ENCODE measurements around the gene CHAF1A.

The CHAF1A gene

GRCh38 chr19:4428326-4428975, 26.0 kb downstream of the CHAF1A start:
- no peak for DNase-seq
- Mint-ChIP-seq H3K27ac (peak overlapping the region; percentile 83), H3K4me3 (no peak overlapping the region), H3K27me3 (ENCODE audit: low read depth, poor library complexity) (no peaks in the 10 kb centered on the region), H3K36me3 (ENCODE audit: low read depth) (peaks cover 73% of the 10 kb centered on the region), H3K4me1 (no peaks in the 10 kb centered on the region), H3K9me3 (no peaks in the 10 kb centered on the region)
- TF ChIP-seq, protein P1, sequence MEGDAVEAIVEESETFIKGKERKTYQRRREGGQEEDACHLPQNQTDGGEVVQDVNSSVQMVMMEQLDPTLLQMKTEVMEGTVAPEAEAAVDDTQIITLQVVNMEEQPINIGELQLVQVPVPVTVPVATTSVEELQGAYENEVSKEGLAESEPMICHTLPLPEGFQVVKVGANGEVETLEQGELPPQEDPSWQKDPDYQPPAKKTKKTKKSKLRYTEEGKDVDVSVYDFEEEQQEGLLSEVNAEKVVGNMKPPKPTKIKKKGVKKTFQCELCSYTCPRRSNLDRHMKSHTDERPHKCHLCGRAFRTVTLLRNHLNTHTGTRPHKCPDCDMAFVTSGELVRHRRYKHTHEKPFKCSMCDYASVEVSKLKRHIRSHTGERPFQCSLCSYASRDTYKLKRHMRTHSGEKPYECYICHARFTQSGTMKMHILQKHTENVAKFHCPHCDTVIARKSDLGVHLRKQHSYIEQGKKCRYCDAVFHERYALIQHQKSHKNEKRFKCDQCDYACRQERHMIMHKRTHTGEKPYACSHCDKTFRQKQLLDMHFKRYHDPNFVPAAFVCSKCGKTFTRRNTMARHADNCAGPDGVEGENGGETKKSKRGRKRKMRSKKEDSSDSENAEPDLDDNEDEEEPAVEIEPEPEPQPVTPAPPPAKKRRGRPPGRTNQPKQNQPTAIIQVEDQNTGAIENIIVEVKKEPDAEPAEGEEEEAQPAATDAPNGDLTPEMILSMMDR (IDR thresholded peaks at IDR 0.05) = no peak

DNA sequence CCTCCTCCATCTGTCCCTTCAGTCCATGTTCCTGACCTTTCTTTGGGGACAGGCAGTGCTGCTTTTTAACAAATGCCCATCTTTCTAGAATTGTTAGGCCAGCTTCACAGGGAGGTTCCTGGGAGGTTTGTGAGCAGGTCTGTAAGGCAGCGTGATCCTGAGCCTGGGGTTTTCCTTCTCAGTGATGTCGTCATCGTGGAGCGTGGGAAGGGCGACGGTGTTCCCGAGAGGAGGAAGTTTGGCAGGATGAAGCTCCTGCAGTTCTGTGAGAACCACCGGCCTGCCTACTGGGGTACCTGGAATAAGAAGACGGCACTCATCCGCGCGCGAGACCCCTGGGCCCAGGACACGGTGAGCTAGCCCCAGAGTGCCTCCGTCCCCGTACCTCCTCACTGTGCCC, 26.8 kb downstream of the CHAF1A start:
- peak overlapping the region; percentile 81 for H3K27ac Mint-ChIP-seq

GRCh38 chr19:4429771-4430171, 27.3 kb downstream of the CHAF1A start:
- DNase-seq = no peak
- Mint-ChIP-seq H3K9me3 (no peaks in the 10 kb centered on the region), H3K36me3 (ENCODE audit: low read depth) (peaks cover 76% of the 10 kb centered on the region), H3K4me1 (no peaks in the 10 kb centered on the region), H3K4me3 (no peak overlapping the region), H3K27ac (peak overlapping the region; percentile 69), H3K27me3 (ENCODE audit: low read depth, poor library complexity) (no peaks in the 10 kb centered on the region)
- TF ChIP-seq, protein P1 (IDR thresholded peaks at IDR 0.05) = no peak

More for the DNA sequence above, 26.8 kb downstream of the CHAF1A start:
- Mint-ChIP-seq H3K27me3 (ENCODE audit: low read depth, poor library complexity) (no peaks in the 10 kb centered on the region), H3K4me1 (no peaks in the 10 kb centered on the region), H3K9me3 (no peaks in the 10 kb centered on the region), H3K4me3 (no peak overlapping the region), H3K36me3 (ENCODE audit: low read depth) (peaks cover 73% of the 10 kb centered on the region)
- TF ChIP-seq, protein P1 (IDR thresholded peaks at IDR 0.05) = no peak
- no peak for DNase-seq

DNA sequence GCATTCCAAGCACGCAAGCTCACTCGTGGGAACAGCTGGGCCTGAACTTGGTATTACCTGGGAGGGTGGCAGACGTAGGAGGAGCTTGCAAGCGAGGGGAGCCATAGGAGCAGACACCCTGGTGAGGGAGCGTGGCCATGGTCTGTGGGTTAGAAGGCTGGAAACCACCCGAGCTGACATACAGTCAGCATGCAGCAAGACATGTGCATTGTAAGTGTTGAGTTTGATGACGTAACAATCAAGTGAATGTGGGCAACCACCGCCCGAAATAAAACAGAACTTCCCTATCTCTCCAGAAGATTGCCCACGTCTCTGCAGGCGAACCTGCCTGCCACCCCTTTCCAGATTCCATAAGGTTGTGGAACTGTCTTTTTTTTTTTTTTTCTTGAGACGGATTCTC, 28.3 kb downstream of the CHAF1A start:
- Mint-ChIP-seq H3K27ac (no peak overlapping the region), H3K9me3 (no peaks in the 10 kb centered on the region), H3K36me3 (ENCODE audit: low read depth) (peaks cover 82% of the 10 kb centered on the region), H3K4me1 (no peaks in the 10 kb centered on the region), H3K4me3 (no peak overlapping the region), H3K27me3 (ENCODE audit: low read depth, poor library complexity) (no peaks in the 10 kb centered on the region)
- TF ChIP-seq, protein P1 (IDR thresholded peaks at IDR 0.05) = no peak
- no peak for DNase-seq

DNA sequence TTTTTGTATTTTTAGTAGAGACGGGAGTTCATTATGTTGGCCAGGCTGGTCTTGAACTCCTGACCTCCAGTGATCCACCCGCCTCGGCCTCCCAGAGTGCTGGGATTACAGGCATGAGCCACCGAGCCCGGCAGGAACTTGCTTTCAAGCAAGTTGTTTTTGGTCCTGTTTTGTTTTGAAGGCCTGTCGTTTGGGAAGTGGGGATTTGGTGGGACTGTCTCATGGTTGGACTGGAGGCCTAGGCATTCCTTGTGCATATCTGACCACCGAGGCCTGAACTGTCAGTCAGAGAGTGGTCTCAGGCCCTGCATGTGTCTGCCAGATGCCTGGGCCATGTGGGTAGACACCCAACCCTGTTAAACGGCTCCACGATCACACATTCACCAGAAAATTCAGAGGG, 28.9 kb downstream of the CHAF1A start:
- no peak overlapping the region for H3K4me3 Mint-ChIP-seq
- no peak for DNase-seq
- peaks cover 78% of the 10 kb centered on the region for H3K36me3 Mint-ChIP-seq (ENCODE audit: low read depth)
- H3K4me1 Mint-ChIP-seq = no peaks in the 10 kb centered on the region
- no peaks in the 10 kb centered on the region for H3K9me3 Mint-ChIP-seq
- TF ChIP-seq, protein P1 (IDR thresholded peaks at IDR 0.05) = no peak
- no peaks in the 10 kb centered on the region for H3K27me3 Mint-ChIP-seq (ENCODE audit: low read depth, poor library complexity)
- H3K27ac Mint-ChIP-seq = no peak overlapping the region
